Memory B cell (primary cell): ENCODE measurements around the gene PBXIP1.
"Not testable (repeated sequence)": the region's sequence is repeated elsewhere in the genome, so short reads cannot be mapped to it uniquely, and the experiment has no call there.

ENCODE experiments used
- ATAC-seq: fragments of 150-1000 bp; cut with Tn5 transposase; 2 replicates; pipeline ENCODE4 v1.10.0; 2021; ENCODE audit warnings: low read depth, mild to moderate bottlenecking, moderate library complexity
- DNase-seq, 2 donors: peaks; one replicate each; pipeline ENCODE4 v3.0.0; 2022; ENCODE audit warnings: low spot score in 2 of 2
- H3K27ac Mint-ChIP-seq: one replicate; pipeline ENCODE4 v1.8.0; 2022; ENCODE audit warnings: mild to moderate bottlenecking, moderate library complexity, mixed read lengths
- H3K27me3 Mint-ChIP-seq: one replicate; pipeline ENCODE4 v1.8.0; 2022; ENCODE audit warnings: mixed read lengths
- H3K36me3 Mint-ChIP-seq: one replicate; pipeline ENCODE4 v1.8.0; 2022; ENCODE audit warnings: mild to moderate bottlenecking, mixed read lengths
- H3K4me1 Mint-ChIP-seq: one replicate; pipeline ENCODE4 v1.8.0; 2022; ENCODE audit warnings: mixed read lengths
- H3K4me3 Mint-ChIP-seq: one replicate; pipeline ENCODE4 v1.8.0; 2022; ENCODE audit warnings: mild to moderate bottlenecking, moderate library complexity, mixed read lengths
- H3K9me3 Mint-ChIP-seq: one replicate; pipeline ENCODE4 v1.8.0; 2022; ENCODE audit warnings: mixed read lengths

Gene PBXIP1

DNA sequence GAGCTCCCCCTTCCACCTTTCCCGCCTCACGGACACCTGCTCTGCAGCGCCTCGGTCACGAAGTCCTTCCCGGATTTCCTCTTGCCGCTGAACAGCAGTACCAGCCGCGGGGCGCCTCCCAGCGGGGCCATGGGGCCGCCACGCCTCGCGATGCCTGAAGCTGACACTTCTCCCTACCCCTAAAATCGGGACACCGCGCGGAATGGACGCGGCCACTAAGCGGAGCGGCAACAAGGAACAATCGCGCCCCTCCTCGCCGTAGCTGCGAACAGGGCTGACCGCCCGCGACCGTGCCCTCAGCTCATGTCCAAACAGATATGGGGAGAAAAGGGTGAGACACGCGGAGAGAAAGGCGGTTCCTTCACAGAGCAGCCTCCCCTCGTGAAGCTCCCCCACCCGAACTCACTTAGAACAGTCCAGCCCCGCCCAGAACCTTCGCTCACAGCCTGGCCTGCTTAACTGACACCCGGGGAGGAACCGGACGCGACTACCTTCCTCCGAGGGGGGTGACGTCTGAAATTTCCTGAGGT is 19.3 kb downstream of the PBXIP1 start, which contains the start of gene PMVK:
TSS of gene PMVK (minus strand) at position 165 of the 530 bp plus-strand sequence. CDS start at position 131, 34 bp downstream.
- Mint-ChIP-seq H3K4me1 (peaks cover 36% of the 10 kb centered on the region), H3K4me3 (peak within 1 kb of the TSS; percentile 99), H3K27me3 (no peaks in the 10 kb centered on the region), H3K36me3 (no peaks in the 10 kb centered on the region), H3K9me3 (no peaks in the 10 kb centered on the region), H3K27ac (peak within 1 kb of the TSS; percentile 99)
- ATAC-seq (peak; percentile 80), DNase-seq (peak; percentile 91 to 95)

DNA sequence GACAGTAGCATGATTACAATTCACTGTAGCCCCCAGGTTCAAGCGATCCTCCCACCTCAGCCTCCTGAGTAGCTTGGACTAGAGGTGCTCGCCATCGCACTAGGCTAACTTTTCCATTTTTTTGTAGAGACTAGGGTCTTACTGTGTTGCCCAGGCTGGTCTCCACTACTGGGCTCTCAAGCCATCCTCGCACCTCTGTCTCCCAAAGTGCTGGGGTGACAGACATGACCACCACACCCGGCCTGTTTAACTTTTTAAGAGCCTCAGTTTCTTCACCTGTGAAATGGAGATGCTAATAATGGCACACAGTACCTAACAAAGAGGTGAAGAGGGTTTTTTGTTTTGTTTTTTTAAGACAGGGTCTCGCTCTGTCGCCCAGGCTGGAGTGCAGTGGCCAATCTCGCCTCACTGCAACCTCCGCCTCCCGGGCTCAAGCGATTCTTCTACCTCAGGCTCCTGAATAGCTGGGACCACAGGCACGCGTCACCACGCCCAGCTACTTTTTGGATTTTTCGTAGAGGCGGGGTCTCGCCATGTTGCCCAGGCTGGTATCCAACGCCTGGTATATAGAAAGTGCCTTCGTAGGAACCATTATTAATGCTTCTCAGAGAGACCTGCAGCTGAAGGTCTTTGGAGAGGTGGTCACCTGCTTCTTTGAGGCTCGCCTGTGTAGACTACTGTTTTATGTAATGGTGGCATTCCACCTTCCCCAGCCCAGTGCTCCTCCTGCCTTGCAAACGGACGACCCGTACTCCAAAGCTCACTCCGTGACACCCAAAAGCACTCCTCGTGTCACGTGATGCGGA is 19.9 kb downstream of the PBXIP1 start:
- Mint-ChIP-seq H3K36me3 (no peaks in the 10 kb centered on the region), H3K27me3 (no peaks in the 10 kb centered on the region), H3K4me3 (peak overlapping the region; percentile 99), H3K27ac (peak overlapping the region; percentile 99), H3K4me1 (peaks cover 30% of the 10 kb centered on the region), H3K9me3 (no peaks in the 10 kb centered on the region)
- DNase-seq (no peak), ATAC-seq (no peak)

DNA sequence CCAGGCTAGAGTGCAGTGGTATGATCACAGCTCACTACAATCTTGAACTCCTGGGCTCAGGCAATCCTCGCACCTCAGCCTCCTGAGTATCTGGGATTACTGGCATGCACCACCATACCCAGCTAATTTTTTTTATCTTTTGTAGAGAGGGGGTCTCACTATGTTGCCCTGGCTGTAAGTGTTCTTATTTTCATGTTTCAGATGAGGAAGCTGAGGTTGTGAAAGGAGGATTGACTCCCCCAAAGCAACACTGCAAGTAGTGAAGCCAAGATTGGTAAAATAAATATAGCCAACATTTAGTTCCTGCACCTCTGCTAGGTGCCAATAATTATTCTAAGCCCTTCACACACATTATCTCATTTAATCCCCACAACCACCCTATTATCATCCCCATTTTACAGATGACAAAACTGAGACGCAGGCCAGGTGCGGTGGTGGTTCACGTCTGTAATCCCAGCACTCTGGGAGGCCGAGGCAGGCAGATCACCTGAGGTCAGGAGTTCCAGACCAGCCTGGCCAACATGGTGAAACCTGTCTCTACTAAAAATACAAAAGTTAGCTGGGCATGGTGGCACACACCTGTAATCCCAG is 21.4 kb downstream of the PBXIP1 start:
- Mint-ChIP-seq H3K36me3 (peaks cover 5% of the 10 kb centered on the region), H3K4me1 (peaks cover 19% of the 10 kb centered on the region), H3K4me3 (peak overlapping the region; percentile 8), H3K27me3 (no peaks in the 10 kb centered on the region), H3K27ac (no peak overlapping the region), H3K9me3 (no peaks in the 10 kb centered on the region)
- DNase-seq: no peak
- ATAC-seq: no peak

DNA sequence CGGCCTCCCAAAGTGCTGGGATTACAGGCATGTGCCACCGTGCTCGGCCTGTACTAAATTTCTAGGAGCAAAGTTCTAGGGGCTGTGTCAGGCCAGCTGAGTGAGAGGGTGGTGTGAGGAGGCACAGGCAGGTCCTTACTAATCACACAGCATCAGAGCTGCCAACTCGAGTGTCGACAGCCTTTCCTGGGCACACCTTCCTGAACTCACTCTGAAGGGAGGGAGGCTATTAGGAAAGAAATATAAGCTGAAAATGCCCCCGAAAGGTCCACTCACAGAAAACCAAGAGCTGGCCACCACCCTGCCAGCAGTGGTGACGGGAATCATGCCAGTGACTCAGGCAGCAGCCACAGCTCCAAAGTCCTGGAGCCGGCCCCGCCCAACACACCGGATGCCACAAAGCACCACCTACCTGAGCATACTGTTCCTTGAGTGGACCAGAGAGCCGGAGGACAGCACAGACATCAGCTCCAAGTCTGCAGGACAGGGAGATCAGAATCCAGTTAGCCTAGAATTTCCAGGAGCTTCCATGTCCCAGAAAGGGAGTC is 23.9 kb downstream of the PBXIP1 start:
- no peak for ATAC-seq
- no peak for DNase-seq
- Mint-ChIP-seq H3K36me3 (peaks cover 16% of the 10 kb centered on the region), H3K4me3 (no peak overlapping the region), H3K27ac (no peak overlapping the region), H3K4me1 (peaks cover 11% of the 10 kb centered on the region), H3K27me3 (no peaks in the 10 kb centered on the region), H3K9me3 (no peaks in the 10 kb centered on the region)

DNA sequence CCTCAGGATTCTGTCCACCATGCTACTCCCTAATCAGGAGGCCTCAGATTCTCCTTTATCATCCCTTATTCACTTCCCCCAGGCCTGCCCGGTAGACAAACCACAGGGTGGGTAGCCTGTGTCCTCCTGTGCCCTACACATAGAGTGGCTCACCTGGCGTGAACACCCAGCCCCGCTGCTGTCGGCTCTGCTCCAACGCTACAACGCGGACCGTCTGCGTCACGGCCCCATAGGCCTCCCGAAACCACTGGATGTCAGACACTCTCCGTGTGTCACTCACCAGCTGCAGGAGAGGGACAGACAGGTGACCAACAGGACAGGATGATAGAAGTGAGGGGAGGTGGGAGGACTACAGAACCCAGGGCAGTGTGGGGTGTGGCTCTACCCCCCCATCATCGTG is 29.7 kb downstream of the PBXIP1 start:
- no peak for ATAC-seq
- H3K27me3 Mint-ChIP-seq: no peaks in the 10 kb centered on the region
- no peak for DNase-seq
- no peak overlapping the region for H3K4me3 Mint-ChIP-seq
- no peak overlapping the region for H3K27ac Mint-ChIP-seq
- no peaks in the 10 kb centered on the region for H3K9me3 Mint-ChIP-seq
- H3K4me1 Mint-ChIP-seq: peaks cover 8% of the 10 kb centered on the region
- H3K36me3 Mint-ChIP-seq: peaks cover 30% of the 10 kb centered on the region

DNA sequence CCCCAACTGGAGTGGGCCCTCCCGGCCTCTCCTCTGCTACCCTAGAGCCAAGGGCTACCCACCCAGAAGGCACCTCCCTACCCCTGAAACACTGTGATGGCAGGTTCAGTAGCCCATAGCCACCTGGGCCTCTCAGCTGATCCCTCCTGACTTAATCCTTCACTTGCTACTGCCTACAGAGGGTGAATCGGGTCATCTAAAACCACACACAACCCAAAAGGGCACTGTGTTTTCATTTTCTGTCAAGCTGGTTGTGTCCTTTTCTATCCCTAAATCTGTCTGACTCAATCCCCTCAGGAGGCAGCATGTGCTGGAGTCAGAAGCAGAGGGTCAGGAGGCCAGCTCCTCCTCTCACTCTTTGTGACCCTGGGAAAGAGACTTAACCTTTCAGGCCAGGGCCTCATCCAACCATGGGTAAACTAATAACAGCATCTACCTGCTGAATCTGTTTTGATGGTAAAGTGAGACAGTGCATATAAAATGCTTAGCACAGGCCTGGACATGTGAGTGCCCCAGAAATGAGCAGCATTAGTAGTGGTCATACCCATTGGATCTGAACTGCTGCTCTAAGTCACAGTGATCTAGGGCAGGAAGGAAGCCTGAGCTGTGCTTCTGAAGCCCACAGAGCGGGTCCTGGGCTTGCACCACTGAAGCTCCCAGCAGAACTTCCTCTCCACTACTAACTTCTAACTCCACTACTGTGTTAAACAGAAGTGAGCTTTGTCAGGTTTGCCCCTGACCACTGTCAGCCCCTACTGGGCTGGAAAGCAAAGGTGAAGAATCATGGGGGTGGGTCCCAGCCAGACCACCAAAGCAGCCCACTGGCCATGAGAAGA is 30.3 kb downstream of the PBXIP1 start:
- DNase-seq: no peak
- Mint-ChIP-seq H3K27ac (no peak overlapping the region), H3K4me1 (peaks cover 8% of the 10 kb centered on the region), H3K4me3 (no peak overlapping the region), H3K27me3 (no peaks in the 10 kb centered on the region), H3K9me3 (no peaks in the 10 kb centered on the region), H3K36me3 (peaks cover 30% of the 10 kb centered on the region)
- no peak for ATAC-seq

DNA sequence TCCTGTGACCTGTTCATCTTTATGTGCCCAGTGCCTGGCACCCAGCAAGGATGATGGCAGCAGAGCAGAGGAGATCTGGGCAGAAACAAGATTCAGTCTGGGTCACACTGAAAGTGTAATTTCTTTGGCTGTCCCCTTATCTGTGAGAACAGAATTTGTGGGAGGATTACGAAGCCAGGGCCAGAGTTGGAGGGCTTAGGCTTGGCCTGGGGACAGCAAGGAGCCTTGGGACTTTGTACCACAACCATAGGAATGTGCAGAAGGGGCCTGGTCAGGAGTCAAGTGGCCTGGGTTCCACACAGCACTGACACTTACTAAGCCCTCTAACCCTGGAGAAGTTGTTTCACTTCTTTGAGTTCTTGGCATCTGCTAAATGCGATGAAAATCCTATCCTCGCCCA is 32.2 kb downstream of the PBXIP1 start:
- DNase-seq (no peak), ATAC-seq (no peak)
- Mint-ChIP-seq H3K27me3 (no peaks in the 10 kb centered on the region), H3K4me1 (peaks cover 8% of the 10 kb centered on the region), H3K27ac (no peak overlapping the region), H3K4me3 (no peak overlapping the region), H3K36me3 (peaks cover 26% of the 10 kb centered on the region), H3K9me3 (no peaks in the 10 kb centered on the region)

DNA sequence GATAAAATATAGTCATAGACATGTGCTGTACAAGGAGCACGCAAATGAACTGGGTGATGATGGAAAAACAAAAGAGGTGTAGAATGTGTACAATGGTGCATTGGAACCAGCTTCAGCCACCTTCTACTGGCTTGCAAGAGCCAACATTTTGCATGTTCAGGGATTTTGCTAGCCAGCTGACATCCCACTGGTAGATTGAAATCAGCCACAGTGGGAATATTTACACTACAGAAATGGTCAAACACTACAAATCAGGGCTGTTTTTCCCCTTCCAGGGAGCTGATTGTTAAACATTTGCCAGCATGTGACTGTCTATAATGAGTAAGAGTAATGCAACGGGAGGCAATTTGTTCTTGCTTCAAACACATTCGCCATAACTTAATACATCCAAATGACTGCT is 42.6 kb downstream of the PBXIP1 start:
- no peak overlapping the region for H3K27ac Mint-ChIP-seq
- no peaks in the 10 kb centered on the region for H3K27me3 Mint-ChIP-seq
- H3K9me3 Mint-ChIP-seq: peaks cover 1% of the 10 kb centered on the region
- peaks cover 2% of the 10 kb centered on the region for H3K36me3 Mint-ChIP-seq
- ATAC-seq (no peak), DNase-seq (no peak)
- no peak overlapping the region for H3K4me3 Mint-ChIP-seq
- no peaks in the 10 kb centered on the region for H3K4me1 Mint-ChIP-seq

DNA sequence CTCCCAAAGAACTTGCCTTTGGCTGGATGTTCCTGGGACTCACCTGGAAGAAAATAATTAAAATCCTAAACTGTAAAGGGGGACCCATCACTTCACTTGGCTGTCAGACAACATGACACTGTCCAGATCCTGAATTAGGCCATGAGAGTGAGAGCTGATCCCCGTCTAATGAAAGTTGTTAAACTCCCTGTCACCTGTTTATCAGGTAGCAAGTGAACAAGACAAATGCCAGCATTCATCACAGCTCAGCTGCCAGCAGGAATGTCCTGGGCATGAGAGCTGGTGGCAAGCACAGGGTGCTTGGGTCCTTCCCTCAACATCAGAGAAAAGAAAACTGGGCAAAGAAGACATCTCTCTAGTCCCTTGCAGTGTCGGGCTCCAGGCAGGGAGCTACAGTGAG is 43.1 kb downstream of the PBXIP1 start:
- no peaks in the 10 kb centered on the region for H3K27me3 Mint-ChIP-seq
- no peaks in the 10 kb centered on the region for H3K4me1 Mint-ChIP-seq
- no peak overlapping the region for H3K27ac Mint-ChIP-seq
- no peak overlapping the region for H3K4me3 Mint-ChIP-seq
- ATAC-seq: no peak
- peaks cover 1% of the 10 kb centered on the region for H3K9me3 Mint-ChIP-seq
- no peak for DNase-seq
- peaks cover 2% of the 10 kb centered on the region for H3K36me3 Mint-ChIP-seq

DNA sequence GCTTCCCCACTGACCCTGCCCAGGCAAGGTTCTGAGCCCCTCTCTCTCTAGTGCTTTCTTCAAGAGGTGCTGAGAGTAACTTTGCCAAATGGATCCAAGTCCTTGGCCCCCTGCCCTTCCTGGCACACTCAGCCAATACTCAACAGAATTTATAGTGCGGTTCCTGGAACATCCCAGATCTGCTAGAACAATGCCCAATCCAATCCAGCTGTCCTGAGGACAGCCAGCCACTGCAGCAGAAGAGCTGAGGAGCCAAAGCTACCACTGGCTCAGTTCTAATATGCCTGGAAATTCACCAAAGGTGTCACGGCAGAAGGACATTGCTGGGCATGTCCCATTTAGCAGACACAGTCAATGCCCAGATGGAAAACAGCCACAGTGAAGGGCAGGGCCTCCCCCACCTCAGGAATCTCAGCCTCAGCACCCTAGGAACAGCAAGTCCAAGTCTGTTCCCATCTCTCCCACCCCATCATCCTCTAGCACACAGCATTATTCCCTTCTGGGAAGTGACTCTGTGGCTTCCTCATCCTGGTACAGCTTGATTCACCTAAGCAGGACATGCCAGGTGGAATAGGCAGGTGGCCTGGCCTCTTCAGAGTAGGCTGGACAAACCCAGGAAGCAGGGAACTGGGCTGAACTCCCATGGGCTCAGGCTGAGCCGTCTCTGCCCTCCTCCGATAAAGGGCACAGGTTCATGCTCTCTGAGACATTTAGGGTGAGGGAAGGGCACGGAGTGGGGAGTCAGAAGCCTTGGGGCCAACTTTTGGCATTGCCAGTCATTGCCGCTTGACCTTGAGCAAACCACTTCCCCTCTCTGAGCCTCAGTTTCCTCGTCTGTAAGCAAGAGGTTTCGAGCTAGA is 44.0 kb downstream of the PBXIP1 start:
- ATAC-seq (no peak), DNase-seq (no peak)
- Mint-ChIP-seq H3K9me3 (peaks cover 1% of the 10 kb centered on the region), H3K4me1 (no peaks in the 10 kb centered on the region), H3K4me3 (no peak overlapping the region), H3K36me3 (peaks cover 2% of the 10 kb centered on the region), H3K27ac (no peak overlapping the region), H3K27me3 (no peaks in the 10 kb centered on the region)

DNA sequence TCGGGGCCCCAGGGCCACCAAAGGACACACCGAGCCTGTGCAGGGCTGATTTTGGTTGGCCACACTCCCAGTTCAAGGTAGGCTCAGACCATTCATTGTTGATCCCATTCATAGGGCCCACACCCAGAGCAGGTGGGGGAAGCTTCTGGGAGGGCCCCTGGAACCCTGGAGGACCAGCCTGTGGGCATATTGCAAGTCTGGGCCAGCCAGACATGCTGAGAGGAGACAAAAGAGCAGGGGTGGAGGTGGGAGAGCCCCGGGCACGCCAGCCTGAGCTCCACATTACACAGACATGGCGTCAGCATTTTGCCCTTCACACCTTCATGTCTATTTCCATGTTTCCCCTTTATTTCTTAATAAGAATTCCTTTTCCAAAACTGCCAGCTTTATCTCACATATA is 45.0 kb downstream of the PBXIP1 start:
- Mint-ChIP-seq H3K4me3 (no peak overlapping the region), H3K4me1 (no peaks in the 10 kb centered on the region), H3K36me3 (no peaks in the 10 kb centered on the region), H3K27me3 (no peaks in the 10 kb centered on the region), H3K27ac (no peak overlapping the region), H3K9me3 (no peaks in the 10 kb centered on the region)
- DNase-seq (no peak), ATAC-seq (no peak)

DNA sequence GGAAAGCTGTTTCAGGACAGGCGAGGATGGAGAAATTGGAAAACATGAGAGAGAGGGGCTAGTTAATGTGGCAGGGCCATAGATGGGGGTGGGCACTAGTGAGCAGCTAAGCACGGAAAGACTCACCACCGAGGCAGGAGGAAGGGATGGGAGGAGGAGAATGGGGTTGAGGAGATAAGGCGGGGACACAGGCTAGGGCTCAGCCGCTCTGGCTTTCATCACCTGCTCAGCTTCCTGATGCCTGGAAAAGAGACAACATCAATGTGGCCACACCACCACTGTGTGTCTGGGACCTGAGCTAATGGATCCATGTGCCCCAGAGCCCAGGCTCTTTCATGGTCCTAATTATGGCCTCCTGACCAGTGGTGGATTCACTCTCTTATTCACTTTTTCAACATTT is 47.0 kb downstream of the PBXIP1 start:
- H3K27ac Mint-ChIP-seq: no peak overlapping the region
- DNase-seq: no peak
- H3K27me3 Mint-ChIP-seq: no peaks in the 10 kb centered on the region
- H3K4me1 Mint-ChIP-seq: no peaks in the 10 kb centered on the region
- H3K4me3 Mint-ChIP-seq: no peak overlapping the region
- ATAC-seq: no peak
- no peaks in the 10 kb centered on the region for H3K9me3 Mint-ChIP-seq
- H3K36me3 Mint-ChIP-seq: no peaks in the 10 kb centered on the region

DNA sequence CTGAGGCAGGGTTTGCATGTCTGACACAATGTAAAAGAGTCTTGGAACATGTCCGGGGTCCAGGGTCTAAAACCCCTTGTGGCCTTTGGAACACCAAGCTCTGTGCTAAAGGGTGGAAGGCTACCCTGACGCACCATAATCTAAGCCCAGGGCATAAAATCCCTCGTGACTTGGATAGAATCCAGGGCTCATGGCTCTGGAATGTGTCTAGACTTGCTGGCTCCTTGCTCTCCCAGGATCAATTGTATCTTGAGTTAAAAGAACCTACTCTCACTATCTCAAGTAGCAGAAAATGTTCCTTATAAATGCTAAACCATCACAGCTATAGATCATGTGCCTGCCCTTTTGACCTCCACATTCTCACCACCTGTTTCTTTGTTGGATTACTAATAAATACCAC is 47.8 kb downstream of the PBXIP1 start:
- ATAC-seq, H3K4me3 Mint-ChIP-seq, H3K4me1 Mint-ChIP-seq, H3K9me3 Mint-ChIP-seq, DNase-seq, H3K27ac Mint-ChIP-seq, H3K36me3 Mint-ChIP-seq, H3K27me3 Mint-ChIP-seq: not testable (repeated sequence)
